GM23338 (cell line): ENCODE measurements around the gene TBC1D16. TPM values are rescaled to one million over a fixed set of nuclear protein-coding genes. Genes with fewer than 3 reads are reported as not detected.

ENCODE experiments used
- ATAC-seq: fragments of 200-7000 bp; cut with Tn5 transposase; 3 replicates; pipeline ENCODE4 v1.9.1; 2020
- DNase-seq: peaks from one replicate; pipeline ENCODE4 v3.0.0-alpha.2; 2015; ENCODE audit warnings: low spot score
- H2AFZ ChIP-seq: fragments of 200-600 bp; sonication (generic); 2 replicates; pipeline ENCODE4 v1.8.0; 2016; ENCODE audit warnings: antibody characterized with exemption, mild to moderate bottlenecking, moderate library complexity
- H3F3A ChIP-seq: fragments of 200-600 bp; sonication (generic); replicated peaks from 2 replicates; pipeline ENCODE4 v1.8.0; 2017; ENCODE audit warnings: antibody characterized with exemption, mixed run types, low read depth
- H3K27ac ChIP-seq: fragments of 200-600 bp; sonication (generic); 2 replicates; pipeline ENCODE4 v1.6.1; 2016; ENCODE audit warnings: low read depth
- H3K27me3 ChIP-seq: fragments of 200-600 bp; sonication (generic); 2 replicates; pipeline ENCODE4 v1.8.0; 2016; ENCODE audit warnings: mild to moderate bottlenecking, mixed run types, moderate library complexity; ENCODE audit not compliant: insufficient read depth
- H3K36me3 ChIP-seq: fragments of 200-600 bp; sonication (generic); 2 replicates; pipeline ENCODE4 v1.8.0; 2016; ENCODE audit warnings: mild to moderate bottlenecking; ENCODE audit not compliant: insufficient read depth
- H3K4me1 ChIP-seq: fragments of 200-600 bp; sonication (generic); 2 replicates; pipeline ENCODE4 v1.8.0; 2016; ENCODE audit warnings: mild to moderate bottlenecking, moderate library complexity; ENCODE audit not compliant: insufficient read depth
- H3K4me2 ChIP-seq: fragments of 200-600 bp; sonication (generic); 2 replicates; pipeline ENCODE4 v1.7.1; 2017; ENCODE audit warnings: mixed run types
- H3K4me3 ChIP-seq: fragments of 200-600 bp; sonication (generic); 2 replicates; pipeline ENCODE4 v1.6.1; 2016; ENCODE audit warnings: mixed run types
- H3K79me2 ChIP-seq: fragments of 200-600 bp; sonication (generic); replicated peaks from 2 replicates; pipeline ENCODE4 v1.8.0; 2017; ENCODE audit warnings: mild to moderate bottlenecking; ENCODE audit not compliant: insufficient read depth
- H3K9me2 ChIP-seq: fragments of 200-600 bp; sonication (generic); 2 replicates; pipeline ENCODE4 v1.8.0; 2017; ENCODE audit not compliant: insufficient read depth
- H4K20me1 ChIP-seq: fragments of 200-600 bp; sonication (generic); replicated peaks from 2 replicates; pipeline ENCODE4 v1.8.0; 2017; ENCODE audit warnings: mild to moderate bottlenecking; ENCODE audit not compliant: insufficient read depth
- H3K27ac Mint-ChIP-seq: 2 replicates; pipeline ENCODE4 v1.8.0; 2020; ENCODE audit warnings: inconsistent platforms, mild to moderate bottlenecking, moderate library complexity, mixed read lengths
- H3K27me3 Mint-ChIP-seq: 3 replicates; pipeline ENCODE4 v1.8.0; 2022; ENCODE audit warnings: low read depth, mild to moderate bottlenecking, moderate library complexity, mixed read lengths, inconsistent platforms; ENCODE audit not compliant: insufficient read depth, poor library complexity
- H3K36me3 Mint-ChIP-seq: 3 replicates; pipeline ENCODE4 v1.8.0; 2021; ENCODE audit warnings: low read depth, mild to moderate bottlenecking, inconsistent platforms, moderate library complexity, mixed read lengths
- H3K4me1 Mint-ChIP-seq: 3 replicates; pipeline ENCODE4 v1.8.0; 2020; ENCODE audit warnings: mild to moderate bottlenecking, inconsistent platforms, mixed read lengths
- H3K4me3 Mint-ChIP-seq: 3 replicates; pipeline ENCODE4 v1.8.0; 2021; ENCODE audit warnings: moderate library complexity, mild to moderate bottlenecking, inconsistent platforms, mixed read lengths
- H3K9me3 Mint-ChIP-seq: 3 replicates; pipeline ENCODE4 v1.8.0; 2020; ENCODE audit warnings: moderate library complexity, mild to moderate bottlenecking, inconsistent platforms, mixed read lengths
- CREB1 ChIP-seq: fragments of 250-450 bp; sonication (Bioruptor Pico); IDR thresholded peaks from 2 replicates; pipeline ENCODE4 v1.5.0; 2020; ENCODE audit warnings: low read depth, mild to moderate bottlenecking, moderate library complexity
- EZH2 ChIP-seq: fragments of 200-600 bp; sonication (generic); IDR thresholded peaks from one replicate; pipeline ENCODE4 v1.8.0; 2017; ENCODE audit warnings: antibody characterized with exemption, mild to moderate bottlenecking, low read depth; ENCODE audit not compliant: unreplicated experiment
- EZH2phosphoT487 ChIP-seq: fragments of 200-600 bp; sonication (generic); IDR thresholded peaks from one replicate; pipeline ENCODE4 v1.8.1; 2018; ENCODE audit warnings: antibody characterized with exemption; ENCODE audit not compliant: unreplicated experiment
- JUNB ChIP-seq: IDR thresholded peaks from one replicate; pipeline ENCODE4 v1.6.1; 2016; ENCODE audit warnings: antibody characterized with exemption; ENCODE audit not compliant: unreplicated experiment
- NANOG ChIP-seq: IDR thresholded peaks from 2 replicates; pipeline ENCODE4 v1.6.1; 2016; ENCODE audit warnings: antibody characterized with exemption, borderline replicate concordance
- POLR2AphosphoS5 ChIP-seq: IDR thresholded peaks from 2 replicates; pipeline ENCODE4 v1.6.1; 2016; ENCODE audit warnings: antibody characterized with exemption, low read depth
- STAT1 ChIP-seq: IDR thresholded peaks from one replicate; pipeline ENCODE4 v1.6.1; 2016; ENCODE audit warnings: antibody characterized with exemption; ENCODE audit not compliant: unreplicated experiment
- ZNF114 ChIP-seq: fragments of 250-450 bp; sonication (Bioruptor Pico); IDR thresholded peaks from 2 replicates; pipeline ENCODE4 v1.5.0; 2020; ENCODE audit warnings: mild to moderate bottlenecking, moderate library complexity
- ZNF331 ChIP-seq: fragments of 250-450 bp; sonication (Bioruptor Pico); IDR thresholded peaks from 2 replicates; pipeline ENCODE4 v1.5.0; 2020; ENCODE audit warnings: low read depth, mild to moderate bottlenecking, moderate library complexity
- polyA plus RNA-seq: library from polyadenylated mRNA; unstranded; fragments of >200 nt; fragmentation: Nextera tagmentation; extraction: Ambion mirVana; gene quantifications from 2 replicates; pipeline ENCODE4 v1.2.1, GENCODE V29; 2016
- total RNA-seq: library from RNA; depleted of rRNA; stranded (reverse); fragments of >200 nt; shearing (Covaris generic); gene quantifications from 2 replicates; pipeline ENCODE4 v1.2.3, GENCODE V29; 2014
- TF ChIP-seq, protein P1 (sequence below): fragments of 250-450 bp; sonication (Bioruptor Pico); IDR thresholded peaks from 2 replicates; pipeline ENCODE4 v1.5.0; 2020; ENCODE audit warnings: mild to moderate bottlenecking, moderate library complexity
- TF ChIP-seq, protein P2 (sequence below): IDR thresholded peaks from one replicate; pipeline ENCODE4 v1.6.1; 2018; ENCODE audit warnings: antibody characterized with exemption; ENCODE audit not compliant: unreplicated experiment
- TF ChIP-seq, protein P3 (sequence below), 2 experiments: fragments of 200-600 bp in 1 of 2; sonication (generic) in 1 of 2; conservative IDR thresholded peaks; 2 replicates each; pipeline versions ENCODE4 v1.5.1 to v1.6.1; 2016 to 2017; ENCODE audit warnings: antibody characterized with exemption in 2 of 2, low read depth in 2 of 2, mild to moderate bottlenecking in 2 of 2, moderate library complexity in 1 of 2
- TF ChIP-seq, protein P4 (sequence below): IDR thresholded peaks from 2 replicates; pipeline ENCODE4 v1.6.1; 2016; ENCODE audit warnings: antibody characterized with exemption

Gene TBC1D16
- total and polyA plus RNA-seq, 2 experiments from 2014 or later = 16.7 to 104 TPM

DNA sequence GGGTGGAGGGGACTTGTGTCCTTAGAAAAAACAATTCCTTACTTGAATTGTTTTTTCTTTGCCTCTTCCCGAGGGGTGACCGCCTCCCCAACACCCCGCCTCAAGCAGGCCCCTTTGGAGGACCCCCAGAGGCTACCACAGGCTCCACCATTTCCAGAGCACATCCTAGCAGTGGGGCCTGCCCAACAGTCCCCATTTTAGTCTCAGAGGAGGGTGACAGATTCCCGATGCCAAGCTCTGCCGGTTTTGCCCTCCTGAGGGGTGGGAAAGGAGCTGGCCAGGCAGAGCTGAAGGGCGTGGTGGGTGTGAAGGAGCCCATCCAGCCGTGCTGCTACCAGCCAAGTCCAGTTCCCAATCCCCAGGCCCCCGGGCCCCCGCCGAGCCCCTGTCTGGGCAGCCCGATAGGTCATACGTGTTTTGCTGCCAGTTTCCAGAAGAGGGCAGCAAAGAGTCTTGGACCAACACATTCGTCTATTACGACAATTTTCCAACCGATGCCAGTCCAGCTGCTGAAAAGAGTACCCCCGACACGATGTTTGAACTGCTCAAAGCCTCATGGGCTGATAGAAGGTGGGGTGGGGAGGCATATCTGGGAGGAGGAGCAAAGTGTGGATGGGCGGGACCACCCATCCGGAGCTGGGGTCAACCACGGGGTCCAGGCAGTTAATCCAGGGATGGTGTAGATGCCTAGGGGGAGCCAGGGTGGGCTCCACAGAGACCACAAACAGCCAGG, 46.9 kb upstream of the TBC1D16 start:
- Mint-ChIP-seq H3K36me3 (peaks cover 2% of the 10 kb centered on the region; the same call in 2 of the 3 replicates), H3K4me3 (no peak overlapping the region), H3K27ac (no peak overlapping the region), H3K9me3 (no peaks in the 10 kb centered on the region), H3K4me1 (peaks cover 12% of the 10 kb centered on the region), H3K27me3 (peaks cover 3% of the 10 kb centered on the region)
- H3K4me2 ChIP-seq = no peak overlapping the region
- no peak overlapping the region for H2AFZ ChIP-seq
- no peak overlapping the region for H3K27ac ChIP-seq
- DNase-seq = peak; percentile 85
- H3K4me3 ChIP-seq = no peak overlapping the region
- ATAC-seq = peak; percentile 83
- 0 out of 2 replicates have a peak, but pooled peaks cover 6% of the 10 kb centered on the region for H3F3A ChIP-seq
- no peaks in the 10 kb centered on the region for H3K79me2 ChIP-seq
- TF ChIP-seq, protein P1, sequence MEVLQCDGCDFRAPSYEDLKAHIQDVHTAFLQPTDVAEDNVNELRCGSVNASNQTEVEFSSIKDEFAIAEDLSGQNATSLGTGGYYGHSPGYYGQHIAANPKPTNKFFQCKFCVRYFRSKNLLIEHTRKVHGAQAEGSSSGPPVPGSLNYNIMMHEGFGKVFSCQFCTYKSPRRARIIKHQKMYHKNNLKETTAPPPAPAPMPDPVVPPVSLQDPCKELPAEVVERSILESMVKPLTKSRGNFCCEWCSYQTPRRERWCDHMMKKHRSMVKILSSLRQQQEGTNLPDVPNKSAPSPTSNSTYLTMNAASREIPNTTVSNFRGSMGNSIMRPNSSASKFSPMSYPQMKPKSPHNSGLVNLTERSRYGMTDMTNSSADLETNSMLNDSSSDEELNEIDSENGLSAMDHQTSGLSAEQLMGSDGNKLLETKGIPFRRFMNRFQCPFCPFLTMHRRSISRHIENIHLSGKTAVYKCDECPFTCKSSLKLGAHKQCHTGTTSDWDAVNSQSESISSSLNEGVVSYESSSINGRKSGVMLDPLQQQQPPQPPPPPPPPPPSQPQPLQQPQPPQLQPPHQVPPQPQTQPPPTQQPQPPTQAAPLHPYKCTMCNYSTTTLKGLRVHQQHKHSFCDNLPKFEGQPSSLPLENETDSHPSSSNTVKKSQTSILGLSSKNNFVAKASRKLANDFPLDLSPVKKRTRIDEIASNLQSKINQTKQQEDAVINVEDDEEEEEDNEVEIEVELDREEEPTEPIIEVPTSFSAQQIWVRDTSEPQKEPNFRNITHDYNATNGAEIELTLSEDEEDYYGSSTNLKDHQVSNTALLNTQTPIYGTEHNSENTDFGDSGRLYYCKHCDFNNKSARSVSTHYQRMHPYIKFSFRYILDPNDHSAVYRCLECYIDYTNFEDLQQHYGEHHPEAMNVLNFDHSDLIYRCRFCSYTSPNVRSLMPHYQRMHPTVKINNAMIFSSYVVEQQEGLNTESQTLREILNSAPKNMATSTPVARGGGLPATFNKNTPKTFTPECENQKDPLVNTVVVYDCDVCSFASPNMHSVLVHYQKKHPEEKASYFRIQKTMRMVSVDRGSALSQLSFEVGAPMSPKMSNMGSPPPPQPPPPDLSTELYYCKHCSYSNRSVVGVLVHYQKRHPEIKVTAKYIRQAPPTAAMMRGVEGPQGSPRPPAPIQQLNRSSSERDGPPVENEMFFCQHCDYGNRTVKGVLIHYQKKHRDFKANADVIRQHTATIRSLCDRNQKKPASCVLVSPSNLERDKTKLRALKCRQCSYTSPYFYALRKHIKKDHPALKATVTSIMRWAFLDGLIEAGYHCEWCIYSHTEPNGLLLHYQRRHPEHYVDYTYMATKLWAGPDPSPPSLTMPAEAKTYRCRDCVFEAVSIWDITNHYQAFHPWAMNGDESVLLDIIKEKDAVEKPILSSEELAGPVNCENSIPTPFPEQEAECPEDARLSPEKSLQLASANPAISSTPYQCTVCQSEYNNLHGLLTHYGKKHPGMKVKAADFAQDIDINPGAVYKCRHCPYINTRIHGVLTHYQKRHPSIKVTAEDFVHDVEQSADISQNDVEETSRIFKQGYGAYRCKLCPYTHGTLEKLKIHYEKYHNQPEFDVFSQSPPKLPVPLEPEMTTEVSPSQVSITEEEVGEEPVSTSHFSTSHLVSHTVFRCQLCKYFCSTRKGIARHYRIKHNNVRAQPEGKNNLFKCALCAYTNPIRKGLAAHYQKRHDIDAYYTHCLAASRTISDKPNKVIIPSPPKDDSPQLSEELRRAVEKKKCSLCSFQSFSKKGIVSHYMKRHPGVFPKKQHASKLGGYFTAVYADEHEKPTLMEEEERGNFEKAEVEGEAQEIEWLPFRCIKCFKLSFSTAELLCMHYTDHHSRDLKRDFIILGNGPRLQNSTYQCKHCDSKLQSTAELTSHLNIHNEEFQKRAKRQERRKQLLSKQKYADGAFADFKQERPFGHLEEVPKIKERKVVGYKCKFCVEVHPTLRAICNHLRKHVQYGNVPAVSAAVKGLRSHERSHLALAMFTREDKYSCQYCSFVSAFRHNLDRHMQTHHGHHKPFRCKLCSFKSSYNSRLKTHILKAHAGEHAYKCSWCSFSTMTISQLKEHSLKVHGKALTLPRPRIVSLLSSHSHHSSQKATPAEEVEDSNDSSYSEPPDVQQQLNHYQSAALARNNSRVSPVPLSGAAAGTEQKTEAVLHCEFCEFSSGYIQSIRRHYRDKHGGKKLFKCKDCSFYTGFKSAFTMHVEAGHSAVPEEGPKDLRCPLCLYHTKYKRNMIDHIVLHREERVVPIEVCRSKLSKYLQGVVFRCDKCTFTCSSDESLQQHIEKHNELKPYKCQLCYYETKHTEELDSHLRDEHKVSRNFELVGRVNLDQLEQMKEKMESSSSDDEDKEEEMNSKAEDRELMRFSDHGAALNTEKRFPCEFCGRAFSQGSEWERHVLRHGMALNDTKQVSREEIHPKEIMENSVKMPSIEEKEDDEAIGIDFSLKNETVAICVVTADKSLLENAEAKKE (CRISPR knock-in tag) = no peak
- peak; percentile 27; the same call in 1 of the 2 replicates for TF ChIP-seq CREB1 (CRISPR knock-in tag)
- TF ChIP-seq, protein P2, sequence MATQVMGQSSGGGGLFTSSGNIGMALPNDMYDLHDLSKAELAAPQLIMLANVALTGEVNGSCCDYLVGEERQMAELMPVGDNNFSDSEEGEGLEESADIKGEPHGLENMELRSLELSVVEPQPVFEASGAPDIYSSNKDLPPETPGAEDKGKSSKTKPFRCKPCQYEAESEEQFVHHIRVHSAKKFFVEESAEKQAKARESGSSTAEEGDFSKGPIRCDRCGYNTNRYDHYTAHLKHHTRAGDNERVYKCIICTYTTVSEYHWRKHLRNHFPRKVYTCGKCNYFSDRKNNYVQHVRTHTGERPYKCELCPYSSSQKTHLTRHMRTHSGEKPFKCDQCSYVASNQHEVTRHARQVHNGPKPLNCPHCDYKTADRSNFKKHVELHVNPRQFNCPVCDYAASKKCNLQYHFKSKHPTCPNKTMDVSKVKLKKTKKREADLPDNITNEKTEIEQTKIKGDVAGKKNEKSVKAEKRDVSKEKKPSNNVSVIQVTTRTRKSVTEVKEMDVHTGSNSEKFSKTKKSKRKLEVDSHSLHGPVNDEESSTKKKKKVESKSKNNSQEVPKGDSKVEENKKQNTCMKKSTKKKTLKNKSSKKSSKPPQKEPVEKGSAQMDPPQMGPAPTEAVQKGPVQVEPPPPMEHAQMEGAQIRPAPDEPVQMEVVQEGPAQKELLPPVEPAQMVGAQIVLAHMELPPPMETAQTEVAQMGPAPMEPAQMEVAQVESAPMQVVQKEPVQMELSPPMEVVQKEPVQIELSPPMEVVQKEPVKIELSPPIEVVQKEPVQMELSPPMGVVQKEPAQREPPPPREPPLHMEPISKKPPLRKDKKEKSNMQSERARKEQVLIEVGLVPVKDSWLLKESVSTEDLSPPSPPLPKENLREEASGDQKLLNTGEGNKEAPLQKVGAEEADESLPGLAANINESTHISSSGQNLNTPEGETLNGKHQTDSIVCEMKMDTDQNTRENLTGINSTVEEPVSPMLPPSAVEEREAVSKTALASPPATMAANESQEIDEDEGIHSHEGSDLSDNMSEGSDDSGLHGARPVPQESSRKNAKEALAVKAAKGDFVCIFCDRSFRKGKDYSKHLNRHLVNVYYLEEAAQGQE = no peak
- TF ChIP-seq NANOG = no peak
- no peak for TF ChIP-seq EZH2phosphoT487
- TF ChIP-seq, protein P3, sequence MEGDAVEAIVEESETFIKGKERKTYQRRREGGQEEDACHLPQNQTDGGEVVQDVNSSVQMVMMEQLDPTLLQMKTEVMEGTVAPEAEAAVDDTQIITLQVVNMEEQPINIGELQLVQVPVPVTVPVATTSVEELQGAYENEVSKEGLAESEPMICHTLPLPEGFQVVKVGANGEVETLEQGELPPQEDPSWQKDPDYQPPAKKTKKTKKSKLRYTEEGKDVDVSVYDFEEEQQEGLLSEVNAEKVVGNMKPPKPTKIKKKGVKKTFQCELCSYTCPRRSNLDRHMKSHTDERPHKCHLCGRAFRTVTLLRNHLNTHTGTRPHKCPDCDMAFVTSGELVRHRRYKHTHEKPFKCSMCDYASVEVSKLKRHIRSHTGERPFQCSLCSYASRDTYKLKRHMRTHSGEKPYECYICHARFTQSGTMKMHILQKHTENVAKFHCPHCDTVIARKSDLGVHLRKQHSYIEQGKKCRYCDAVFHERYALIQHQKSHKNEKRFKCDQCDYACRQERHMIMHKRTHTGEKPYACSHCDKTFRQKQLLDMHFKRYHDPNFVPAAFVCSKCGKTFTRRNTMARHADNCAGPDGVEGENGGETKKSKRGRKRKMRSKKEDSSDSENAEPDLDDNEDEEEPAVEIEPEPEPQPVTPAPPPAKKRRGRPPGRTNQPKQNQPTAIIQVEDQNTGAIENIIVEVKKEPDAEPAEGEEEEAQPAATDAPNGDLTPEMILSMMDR (conservative IDR thresholded peaks at IDR 0.05; ENCODE audit: low read depth in 2 of 2) = peak; percentile 74 to 81
- no peak for TF ChIP-seq POLR2AphosphoS5
- no peak for TF ChIP-seq JUNB
- TF ChIP-seq STAT1 = no peak
- TF ChIP-seq, protein P4, sequence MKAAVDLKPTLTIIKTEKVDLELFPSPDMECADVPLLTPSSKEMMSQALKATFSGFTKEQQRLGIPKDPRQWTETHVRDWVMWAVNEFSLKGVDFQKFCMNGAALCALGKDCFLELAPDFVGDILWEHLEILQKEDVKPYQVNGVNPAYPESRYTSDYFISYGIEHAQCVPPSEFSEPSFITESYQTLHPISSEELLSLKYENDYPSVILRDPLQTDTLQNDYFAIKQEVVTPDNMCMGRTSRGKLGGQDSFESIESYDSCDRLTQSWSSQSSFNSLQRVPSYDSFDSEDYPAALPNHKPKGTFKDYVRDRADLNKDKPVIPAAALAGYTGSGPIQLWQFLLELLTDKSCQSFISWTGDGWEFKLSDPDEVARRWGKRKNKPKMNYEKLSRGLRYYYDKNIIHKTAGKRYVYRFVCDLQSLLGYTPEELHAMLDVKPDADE = no peak
- TF ChIP-seq ZNF331 (CRISPR knock-in tag) = no peak
- TF ChIP-seq ZNF114 (CRISPR knock-in tag) = no peak
- TF ChIP-seq EZH2 = no peak
- no peaks in the 10 kb centered on the region for H3K27me3 ChIP-seq
- peaks cover 12% of the 10 kb centered on the region for H3K4me1 ChIP-seq
- H4K20me1 ChIP-seq = no peaks in the 10 kb centered on the region; the same call in 1 of the 2 replicates
- no peaks in the 10 kb centered on the region for H3K9me2 ChIP-seq
- H3K36me3 ChIP-seq = no peaks in the 10 kb centered on the region
